Adipocyte (in vitro differentiated cells): ENCODE data around the gene IFFO2.

Experiments
- DNase-seq: peaks from one replicate; pipeline ENCODE4 v3.0.0-alpha.2; 2015; ENCODE audit warnings: low read depth
- H3K27me3 ChIP-seq: replicated peaks from 2 replicates; pipeline ENCODE4 v1.7.0; 2013; ENCODE audit warnings: mild to moderate bottlenecking, low read length, moderate library complexity; ENCODE audit not compliant: control insufficient read depth, insufficient read depth
- H3K36me3 ChIP-seq: 2 replicates; pipeline ENCODE4 v1.7.0; 2013; ENCODE audit warnings: low read length, mild to moderate bottlenecking, moderate library complexity; ENCODE audit not compliant: control insufficient read depth, insufficient read depth, severe bottlenecking
- H3K4me1 ChIP-seq: 2 replicates; pipeline ENCODE4 v1.7.0; 2013; ENCODE audit warnings: mild to moderate bottlenecking, low read length, moderate library complexity; ENCODE audit not compliant: control insufficient read depth, insufficient read depth
- H3K4me3 ChIP-seq: 2 replicates; pipeline ENCODE4 v1.7.0; 2013; ENCODE audit warnings: mild to moderate bottlenecking, low read length, moderate library complexity
- H3K9ac ChIP-seq: 2 replicates; pipeline ENCODE4 v1.7.0; 2013; ENCODE audit warnings: mild to moderate bottlenecking, low read length, moderate library complexity
- H3K9me3 ChIP-seq: 2 replicates; pipeline ENCODE4 v1.7.0; 2013; ENCODE audit warnings: mild to moderate bottlenecking, low read length, moderate library complexity; ENCODE audit not compliant: control insufficient read depth

The IFFO2 gene

GRCh38 chr1:18940303-18941020 lies 16.0 kb downstream of the IFFO2 start:
- H3K27me3 ChIP-seq, result no peaks in the 10 kb centered on the region
- H3K9ac ChIP-seq, result no peak overlapping the region
- no peaks in the 10 kb centered on the region for H3K36me3 ChIP-seq
- no peak overlapping the region for H3K4me3 ChIP-seq
- peaks cover 37% of the 10 kb centered on the region for H3K4me1 ChIP-seq
- H3K9me3 ChIP-seq, result no peaks in the 10 kb centered on the region
- DNase-seq, result no peak

DNA sequence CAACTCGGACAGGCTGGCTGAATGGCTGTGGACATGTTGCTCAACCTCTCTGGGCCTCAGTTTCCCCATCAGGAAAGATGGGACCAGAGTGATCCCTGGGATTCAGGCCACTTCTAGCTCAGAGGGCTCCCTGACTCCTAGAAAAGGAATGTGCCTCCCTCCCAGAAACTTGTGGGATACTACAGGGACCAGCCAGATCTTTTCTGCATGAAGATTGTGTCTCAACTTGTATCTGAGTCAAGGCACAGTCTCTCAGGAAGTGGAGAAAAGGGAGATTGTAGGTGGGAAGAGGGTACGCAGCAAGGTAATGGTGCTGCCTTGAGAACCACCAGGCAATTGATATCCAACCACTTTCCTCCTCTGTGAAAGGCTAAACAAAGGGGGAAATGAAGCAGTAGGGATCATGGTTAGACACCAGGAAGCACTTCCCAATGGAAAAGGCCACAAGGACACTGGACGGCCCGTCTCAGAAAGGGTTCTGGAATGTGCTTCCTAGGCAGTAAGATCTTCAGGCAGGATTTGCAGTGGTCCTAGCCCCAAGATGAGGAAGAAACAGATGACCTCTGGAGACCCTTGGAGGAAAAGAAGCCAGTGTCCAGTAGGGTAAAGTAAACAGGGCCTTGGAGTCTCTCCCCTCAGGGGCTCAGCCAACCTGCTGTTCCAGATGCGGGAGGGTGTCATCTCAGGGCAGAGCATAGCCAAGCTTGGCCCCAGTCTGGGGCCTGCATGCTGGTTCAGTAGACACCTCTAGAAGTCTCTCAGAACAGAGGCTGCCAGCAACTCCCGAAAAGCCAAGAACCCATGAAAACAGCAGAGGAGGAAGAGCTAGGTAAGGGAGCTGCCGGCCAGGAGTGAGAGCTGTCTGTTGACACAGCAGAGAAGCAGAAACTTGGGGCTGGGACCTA lies 16.8 kb downstream of the IFFO2 start:
- Histone ChIP-seq H3K4me1 (peaks cover 31% of the 10 kb centered on the region), H3K9me3 (no peaks in the 10 kb centered on the region), H3K4me3 (no peak overlapping the region), H3K36me3 (no peaks in the 10 kb centered on the region), H3K27me3 (no peaks in the 10 kb centered on the region), H3K9ac (peak overlapping the region; percentile 35)
- DNase-seq, result peak; percentile 31

GRCh38 chr1:18938707-18939070 lies 17.8 kb downstream of the IFFO2 start:
- Histone ChIP-seq H3K36me3 (no peaks in the 10 kb centered on the region), H3K9ac (peak overlapping the region; percentile 35), H3K4me1 (peaks cover 31% of the 10 kb centered on the region), H3K4me3 (no peak overlapping the region), H3K27me3 (no peaks in the 10 kb centered on the region), H3K9me3 (no peaks in the 10 kb centered on the region)
- DNase-seq, result no peak

DNA sequence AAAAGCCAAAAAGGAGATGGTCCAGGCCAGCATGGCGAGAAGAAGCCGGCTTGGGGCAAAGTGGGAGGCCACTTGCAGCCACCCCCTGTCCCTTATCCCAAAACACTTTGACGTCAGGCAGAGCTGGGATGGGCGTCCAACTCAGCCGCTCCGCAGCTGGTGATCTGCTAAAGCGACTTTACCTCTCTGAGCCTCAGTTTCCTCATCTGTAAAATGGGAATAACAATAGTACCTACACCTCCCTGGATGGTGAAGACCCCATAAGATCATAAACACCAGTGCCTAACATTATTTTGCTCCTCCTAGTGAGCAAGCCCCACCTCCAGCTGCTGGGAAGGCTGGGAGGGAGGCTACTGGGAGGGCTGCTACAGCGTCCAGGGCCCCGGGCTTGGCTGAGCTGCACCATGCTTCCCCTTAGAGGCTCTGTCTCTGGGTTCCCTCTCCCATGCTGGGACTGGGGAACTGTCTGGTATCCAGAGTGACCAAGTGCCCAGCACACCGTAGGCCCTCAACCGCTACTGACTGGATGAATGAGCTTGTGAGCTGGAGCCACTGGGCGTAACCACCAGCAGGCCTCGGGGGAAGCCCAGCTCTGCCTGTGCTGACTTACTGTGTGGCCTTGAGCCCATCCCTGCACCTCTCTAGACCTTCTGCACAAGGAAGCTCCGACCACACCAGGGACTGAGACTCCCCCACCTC lies 18.3 kb downstream of the IFFO2 start:
- Histone ChIP-seq H3K4me3 (no peak overlapping the region), H3K27me3 (no peaks in the 10 kb centered on the region), H3K9ac (peak overlapping the region; percentile 35), H3K4me1 (peaks cover 31% of the 10 kb centered on the region), H3K36me3 (no peaks in the 10 kb centered on the region), H3K9me3 (no peaks in the 10 kb centered on the region)
- DNase-seq, result no peak

- Histone ChIP-seq H3K9ac (no peak overlapping the region), H3K27me3 (no peaks in the 10 kb centered on the region), H3K36me3 (no peaks in the 10 kb centered on the region), H3K4me1 (peaks cover 28% of the 10 kb centered on the region), H3K9me3 (no peaks in the 10 kb centered on the region), H3K4me3 (no peak overlapping the region)
- no peak for DNase-seq
Measured at GRCh38 chr1:18937539-18937938, 18.9 kb downstream of the IFFO2 start.

- no peaks in the 10 kb centered on the region for H3K9me3 ChIP-seq
- peaks cover 22% of the 10 kb centered on the region for H3K4me1 ChIP-seq
- DNase-seq, result no peak
- H3K4me3 ChIP-seq, result no peak overlapping the region
- no peaks in the 10 kb centered on the region for H3K36me3 ChIP-seq
- H3K9ac ChIP-seq, result no peak overlapping the region
- H3K27me3 ChIP-seq, result no peaks in the 10 kb centered on the region
Measured at GRCh38 chr1:18936814-18937481, 19.5 kb downstream of the IFFO2 start.

DNA sequence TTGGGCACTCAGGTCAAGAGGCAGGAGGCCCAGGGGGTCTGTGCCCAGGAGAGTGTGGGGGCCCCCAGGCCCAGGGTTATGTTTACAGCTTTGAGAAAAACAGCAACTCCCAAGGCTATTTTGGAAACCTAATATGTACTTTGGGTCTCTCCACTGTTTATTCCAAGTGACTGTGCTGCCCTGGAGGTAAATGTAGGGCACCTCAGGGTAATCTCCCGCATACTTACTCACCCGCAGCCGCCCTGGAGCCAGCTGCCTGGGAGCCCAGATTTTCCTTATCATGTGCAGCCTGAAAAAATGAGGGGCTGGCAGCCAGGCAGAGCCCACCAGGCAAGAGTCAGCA lies 20.0 kb downstream of the IFFO2 start:
- no peaks in the 10 kb centered on the region for H3K27me3 ChIP-seq
- H3K4me1 ChIP-seq, result peaks cover 22% of the 10 kb centered on the region
- no peaks in the 10 kb centered on the region for H3K36me3 ChIP-seq
- no peak for DNase-seq
- H3K9ac ChIP-seq, result no peak overlapping the region
- no peaks in the 10 kb centered on the region for H3K9me3 ChIP-seq
- no peak overlapping the region for H3K4me3 ChIP-seq

GRCh38 chr1:18934205-18935000 lies 22.1 kb downstream of the IFFO2 start:
- no peaks in the 10 kb centered on the region for H3K36me3 ChIP-seq
- no peak for DNase-seq
- H3K4me1 ChIP-seq, result peaks cover 22% of the 10 kb centered on the region
- H3K27me3 ChIP-seq, result no peaks in the 10 kb centered on the region
- no peak overlapping the region for H3K4me3 ChIP-seq
- H3K9ac ChIP-seq, result no peak overlapping the region
- H3K9me3 ChIP-seq, result no peaks in the 10 kb centered on the region

DNA sequence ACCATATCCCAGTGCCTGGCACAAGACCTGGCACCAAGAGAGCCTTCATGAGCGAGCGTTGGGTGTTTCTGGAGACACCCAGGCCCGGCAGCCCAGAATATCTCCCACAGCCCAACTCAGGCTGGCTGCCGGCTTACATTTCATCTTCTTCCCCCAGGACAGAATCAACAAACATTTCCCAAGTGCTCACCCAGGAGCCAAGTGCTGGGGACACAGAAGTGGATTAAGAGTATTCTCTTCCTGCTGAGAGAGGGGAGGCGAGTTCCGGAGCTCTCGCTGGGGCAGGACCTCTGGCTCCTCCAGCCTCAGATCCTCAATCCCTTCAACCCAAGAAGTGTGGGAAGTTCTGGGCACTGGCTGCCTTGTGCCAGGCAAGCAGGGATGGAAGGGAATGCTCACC lies 23.6 kb downstream of the IFFO2 start:
- Histone ChIP-seq H3K27me3 (no peaks in the 10 kb centered on the region), H3K4me3 (no peak overlapping the region), H3K9ac (no peak overlapping the region), H3K9me3 (no peaks in the 10 kb centered on the region), H3K4me1 (peaks cover 20% of the 10 kb centered on the region), H3K36me3 (no peaks in the 10 kb centered on the region)
- DNase-seq, result no peak

DNA sequence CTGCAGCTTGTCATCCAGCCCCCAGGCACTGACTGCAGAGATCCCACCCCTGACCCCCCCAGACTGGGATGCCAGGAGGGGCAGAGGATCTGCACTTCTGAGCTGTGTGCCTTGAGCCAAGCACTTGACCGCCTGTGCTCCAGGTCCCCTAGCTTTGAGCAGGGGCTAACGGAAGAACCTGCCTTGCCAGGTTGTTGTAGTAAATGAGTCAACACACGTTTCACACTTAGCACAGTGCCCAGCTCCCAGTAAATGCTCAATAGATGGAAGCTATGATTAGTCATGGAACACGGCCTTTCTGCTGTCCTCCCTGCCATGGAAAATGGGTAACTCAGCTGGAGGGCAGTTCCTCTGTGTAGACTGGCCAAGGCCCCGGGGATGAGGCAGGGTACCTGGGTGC lies 24.1 kb downstream of the IFFO2 start:
- H3K9me3 ChIP-seq, result no peaks in the 10 kb centered on the region
- H3K27me3 ChIP-seq, result no peaks in the 10 kb centered on the region
- no peaks in the 10 kb centered on the region for H3K36me3 ChIP-seq
- H3K4me1 ChIP-seq, result peaks cover 23% of the 10 kb centered on the region
- no peak overlapping the region for H3K9ac ChIP-seq
- DNase-seq, result no peak
- H3K4me3 ChIP-seq, result no peak overlapping the region
